ENCODE results near the gene CMKLR1. TPM values are rescaled to one million over a fixed set of nuclear protein-coding genes. Genes with fewer than 3 reads are reported as not detected.

CMKLR1 gene
- total and polyA plus RNA-seq, 9 of the 15 experiments (the other 6 are each of a cell fraction or from before 2014, with no cell fraction given) = 0.11 to 1.4 (median 0.20) TPM

GRCh38 chr12:108311605-108312004 lies 27.5 kb downstream of the CMKLR1 start:
- Histone ChIP-seq H2AFZ (ENCODE audit: low read depth, low read length) (no peak overlapping the region), H3K4me2 (ENCODE audit: insufficient read depth, low read length) (no peak overlapping the region), H3K4me1 (replicated peaks in 1 of 2; ENCODE audit: control insufficient read depth in 2 of 2, insufficient read depth in 2 of 2, low read length in 2 of 2) (peaks cover 6 to 25% of the 10 kb centered on the region in 2 experiments), H3K36me3 (ENCODE audit: control insufficient read depth, insufficient read depth, low read length) (no peaks in the 10 kb centered on the region), H3K27ac (ENCODE audit: extremely low read depth, low read depth, low read length) (no peak overlapping the region), H3K27me3 (ENCODE audit: control insufficient read depth in 2 of 2, insufficient read depth in 2 of 2, low read length in 2 of 2) (peaks cover 10 to 21% of the 10 kb centered on the region in 2 experiments; a peak in 4 of 5 replicates), H3K9me1 (ENCODE audit: control insufficient read depth, insufficient read depth, low read length) (no peaks in the 10 kb centered on the region), H3K9me3 (replicated peaks; ENCODE audit: control insufficient read depth, insufficient read depth, low read depth, low read length) (no peaks in the 10 kb centered on the region), H3K79me2 (ENCODE audit: control insufficient read depth, insufficient read depth, low read length) (no peaks in the 10 kb centered on the region), H3K4me3 (no peak overlapping the region), H4K20me1 (replicated peaks; ENCODE audit: control insufficient read depth, insufficient read depth, low read length) (0 out of 2 replicates have a peak, but pooled peaks cover 6% of the 10 kb centered on the region), H3K9ac (ENCODE audit: insufficient read depth in 1 of 2, low read depth in 2 of 2, low read length in 2 of 2) (no peak overlapping the region)
- 20% methylated on average over 4 of the region's 4 CpGs for WGBS (ENCODE audit: insufficient coverage, low coverage, missing lambda C conversion rate)
- intact Hi-C loops (cut with micrococcal nuclease) = no loop called here
- FAIRE-seq (no peak), ATAC-seq (no peak), DNase-seq (ENCODE audit: extremely low read depth in 1 of 4, low spot score in 3 of 4) (no peak)
- in situ Hi-C loops (cut with MboI) = no loop called here
- TF ChIP-seq TAL1 (IDR thresholded peaks at IDR 0.05) (no peak), SAFB2 (IDR thresholded peaks at IDR 0.05; ENCODE audit: borderline replicate concordance, low read depth, low read length, severe bottlenecking) (no peak), CEBPB (tag; IDR thresholded peaks at IDR 0.05) (no peak), CHCHD3 (CRISPR knock-in tag; IDR thresholded peaks at IDR 0.05) (no peak), LARP7 (IDR thresholded peaks at IDR 0.05) (no peak), U2AF2 (optimal IDR thresholded peaks at IDR 0.05; ENCODE audit: low read depth, low read length) (no peak), SMAD2 (IDR thresholded peaks at IDR 0.05; ENCODE audit: low read depth, low read length) (no peak), CREBBP (IDR thresholded peaks at IDR 0.05; ENCODE audit: low read depth, low read length) (no peak), SOX6 (IDR thresholded peaks at IDR 0.05) (no peak), SNIP1 (IDR thresholded peaks at IDR 0.05; ENCODE audit: low read depth) (no peak), CHD1 (IDR thresholded peaks at IDR 0.05; ENCODE audit: low read length) (no peak), RFX5 (IDR thresholded peaks at IDR 0.05; ENCODE audit: low read depth, low read length) (no peak), PYGO2 (tag; IDR thresholded peaks at IDR 0.05) (no peak)
- BruUV-seq (replicated peaks) = no TSS peak
- ChIA-PET CTCF (ENCODE audit: low intra/inter-chr PET ratio) (no interaction called here), POLR2A (interaction anchor here (0.6 kb wide), 1 partner anchor 642 kb away, joined by 3 read pairs; no protein-coding TSS in a partner anchor)

Data from K562 (cell line).